GM13977 (cell line): ENCODE results near the gene HDAC9.
"Not testable (repeated sequence)": the region's sequence is repeated elsewhere in the genome, so short reads cannot be mapped to it uniquely, and the experiment has no call there.

Experiments
- DNase-seq: peaks from one replicate; pipeline ENCODE4 v3.0.0; 2012; ENCODE audit warnings: low spot score
- CTCF ChIP-seq: IDR thresholded peaks from 2 replicates; pipeline ENCODE4 v1.5.1; 2012; ENCODE audit warnings: mild to moderate bottlenecking, control low read depth; ENCODE audit not compliant: insufficient read depth; ENCODE audit errors: extremely low read depth, missing control alignments
- in situ Hi-C: fragments of 300-500 bp; cut with MboI; formaldehyde crosslinking; loops from one replicate; pipeline ENCODE4 v1.12.0; 2022; ENCODE audit warnings: low sequenced_read_pairs, low pct_unique_long_range_greater_than_20kb, mixed read lengths, inconsistent platforms; ENCODE audit not compliant: unreplicated experiment

HDAC9 gene

GRCh38 chr7:18706670-18707069 lies 211.1 kb downstream of the HDAC9 start:
- no peak for TF ChIP-seq CTCF
- in situ Hi-C loops = no loop called here

GRCh38 chr7:18708204-18708603 lies 212.7 kb downstream of the HDAC9 start:
- in situ Hi-C loops = no loop called here
- TF ChIP-seq CTCF = no peak
- DNase-seq = no peak

More at GRCh38 chr7:18706670-18707069, 211.1 kb downstream of the HDAC9 start:
- DNase-seq = no peak

- TF ChIP-seq CTCF = no peak
- in situ Hi-C loops = no loop called here
- no peak for DNase-seq
Observed at GRCh38 chr7:18715988-18716387, 220.4 kb downstream of the HDAC9 start.

GRCh38 chr7:18721429-18721828 lies 225.9 kb downstream of the HDAC9 start:
- DNase-seq = no peak

DNA sequence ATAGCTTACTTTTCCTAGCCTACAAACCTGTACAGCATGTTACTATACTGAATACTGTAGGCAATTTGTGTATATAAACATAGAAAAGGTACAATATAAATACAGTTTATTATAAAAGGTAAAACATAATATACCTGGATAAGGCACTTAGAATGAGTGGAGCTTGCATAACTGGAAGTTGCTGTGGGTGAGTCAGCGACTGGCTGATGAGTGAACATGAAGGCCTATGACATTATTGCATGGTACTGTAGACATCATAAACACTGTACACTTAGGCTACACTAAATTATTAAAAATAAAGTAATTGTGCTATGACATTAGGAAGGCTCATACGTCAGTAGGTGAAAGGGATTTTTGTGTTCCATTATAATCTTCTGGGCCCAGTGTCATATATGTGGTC lies 228.8 kb downstream of the HDAC9 start:
- no peak for DNase-seq
- in situ Hi-C loops = no loop called here
- TF ChIP-seq CTCF = no peak

More at GRCh38 chr7:18721429-18721828, 225.9 kb downstream of the HDAC9 start:
- TF ChIP-seq CTCF = no peak
- in situ Hi-C loops = no loop called here

- in situ Hi-C loops = no loop called here
- TF ChIP-seq CTCF = no peak
- no peak for DNase-seq
Observed at GRCh38 chr7:18727115-18727870, 231.7 kb downstream of the HDAC9 start.

DNA sequence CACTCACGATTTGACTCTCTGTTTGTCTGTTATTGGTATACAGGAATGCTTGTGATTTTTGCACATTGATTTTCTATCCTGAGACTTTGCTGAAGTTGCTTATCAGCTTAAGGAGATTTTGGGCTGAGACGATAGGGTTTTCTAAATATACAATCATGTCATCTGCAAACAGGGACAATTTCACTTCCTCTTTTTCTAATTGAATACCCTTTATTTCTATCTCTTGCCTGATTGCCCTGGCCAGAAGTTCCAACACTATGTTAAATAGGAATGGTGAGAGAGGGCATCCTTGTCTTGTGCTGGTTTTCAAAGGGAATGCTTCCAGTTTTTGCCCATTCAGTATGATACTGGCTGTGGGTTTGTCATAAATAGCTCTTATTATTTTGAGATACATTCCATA lies 240.5 kb downstream of the HDAC9 start:
- DNase-seq, in situ Hi-C loops: not testable (repeated sequence)
